CD4-positive, alpha-beta T cell treated with Interleukin-6 for 4 hours (primary cell): ENCODE measurements around the gene SPA17.
A peak's percentile ranks its signal among the peaks of the same experiment; 100 is the strongest.

ENCODE experiments used
- DNase-seq: peaks from one replicate; pipeline ENCODE4 v3.0.0-alpha.2; 2020; ENCODE audit warnings: mixed read lengths

SPA17 gene

GRCh38 chr11:124673333-124674167 lies at the start of gene SPA17, which contains the start of gene SIAE:
Gene SPA17 (plus strand): TSS chr11:124673904. CDS start chr11:124675265, 1,361 bp downstream.
Gene SIAE (minus strand): TSS chr11:124673739. CDS start chr11:124673708, 31 bp downstream.
- peak; percentile 90 for DNase-seq

GRCh38 chr11:124625504-124626168 lies 48.1 kb upstream of the SPA17 start:
- DNase-seq: no peak

- DNase-seq: no peak
Observed at GRCh38 chr11:124627546-124627945, 46.2 kb upstream of the SPA17 start.

- no peak for DNase-seq
Observed at GRCh38 chr11:124629961-124630360, 43.7 kb upstream of the SPA17 start.

- DNase-seq: no peak
Observed at GRCh38 chr11:124633355-124633754, 40.3 kb upstream of the SPA17 start.

GRCh38 chr11:124635932-124636331 lies 37.8 kb upstream of the SPA17 start:
- DNase-seq: no peak

GRCh38 chr11:124638500-124638899 lies 35.2 kb upstream of the SPA17 start:
- DNase-seq: no peak

GRCh38 chr11:124639186-124639585 lies 34.5 kb upstream of the SPA17 start:
- no peak for DNase-seq

GRCh38 chr11:124640666-124641065 lies 33.0 kb upstream of the SPA17 start:
- no peak for DNase-seq

- DNase-seq: no peak
Observed at GRCh38 chr11:124642628-124643027, 31.1 kb upstream of the SPA17 start.

GRCh38 chr11:124643042-124643604 lies 30.6 kb upstream of the SPA17 start:
- DNase-seq: no peak

GRCh38 chr11:124643605-124644425 lies 29.9 kb upstream of the SPA17 start:
- no peak for DNase-seq

GRCh38 chr11:124644426-124645280 lies 29.1 kb upstream of the SPA17 start:
- peak; percentile 55 for DNase-seq

- DNase-seq: no peak
Observed at GRCh38 chr11:124646148-124646547, 27.6 kb upstream of the SPA17 start.

GRCh38 chr11:124648610-124649009 lies 25.1 kb upstream of the SPA17 start:
- DNase-seq: no peak

- DNase-seq: no peak
Observed at GRCh38 chr11:124656774-124657630, 16.7 kb upstream of the SPA17 start.

GRCh38 chr11:124657904-124658303 lies 15.8 kb upstream of the SPA17 start:
- no peak for DNase-seq

GRCh38 chr11:124658501-124658900 lies 15.2 kb upstream of the SPA17 start:
- no peak for DNase-seq

- DNase-seq: no peak
Observed at GRCh38 chr11:124658986-124659385, 14.7 kb upstream of the SPA17 start.

- no peak for DNase-seq
Observed at GRCh38 chr11:124661553-124661952, 12.2 kb upstream of the SPA17 start.

GRCh38 chr11:124662106-124662505 lies 11.6 kb upstream of the SPA17 start:
- no peak for DNase-seq
